HG03045 (cell line): Measurements from ENCODE around the gene DCLK2.

ENCODE experiments used
- ATAC-seq: cut with Tn5 transposase; IDR thresholded peaks from one replicate; pipeline ENCODE4 v1.9.1; 2021; ENCODE audit warnings: mild to moderate bottlenecking, moderate library complexity; ENCODE audit not compliant: unreplicated experiment

The DCLK2 gene

DNA sequence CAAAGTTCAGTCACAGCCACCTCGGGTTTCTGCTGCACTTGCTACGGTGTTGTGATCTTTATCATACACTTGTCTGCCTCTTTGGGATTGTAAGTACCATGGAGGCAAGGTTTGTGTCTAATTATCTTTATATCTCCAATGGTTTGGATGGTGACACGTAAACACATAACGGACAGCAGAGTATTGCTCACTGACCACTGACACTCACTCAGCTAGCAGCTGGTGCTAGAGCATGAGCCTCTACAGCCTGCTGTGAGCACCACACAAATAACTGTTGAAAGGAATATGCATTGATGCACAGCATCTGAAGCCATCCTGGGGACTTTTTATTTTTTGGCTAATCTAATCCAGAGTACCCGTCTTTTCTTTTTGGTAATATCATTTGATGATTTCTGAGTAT is 156.0 kb downstream of the DCLK2 start:
- ATAC-seq = no peak

DNA sequence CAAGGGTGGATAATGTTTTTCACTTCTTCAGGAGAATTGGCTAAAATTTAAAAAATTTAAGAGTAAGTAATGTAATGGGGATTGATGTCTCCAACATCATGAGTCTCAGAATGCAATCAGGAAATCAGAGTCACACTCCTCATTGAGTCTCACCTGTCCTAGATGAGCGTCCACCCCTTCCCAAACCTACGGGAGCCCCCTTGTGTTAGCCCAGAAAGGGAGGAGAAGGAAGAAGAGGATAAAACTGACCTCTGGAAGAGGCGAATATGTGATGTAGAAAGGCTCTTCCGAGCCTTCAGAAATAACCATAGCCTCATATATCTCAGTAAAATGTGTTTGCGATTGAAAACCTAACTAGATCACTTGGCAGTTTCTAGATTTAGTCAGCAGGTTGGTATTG is 157.1 kb downstream of the DCLK2 start:
- ATAC-seq = no peak

DNA sequence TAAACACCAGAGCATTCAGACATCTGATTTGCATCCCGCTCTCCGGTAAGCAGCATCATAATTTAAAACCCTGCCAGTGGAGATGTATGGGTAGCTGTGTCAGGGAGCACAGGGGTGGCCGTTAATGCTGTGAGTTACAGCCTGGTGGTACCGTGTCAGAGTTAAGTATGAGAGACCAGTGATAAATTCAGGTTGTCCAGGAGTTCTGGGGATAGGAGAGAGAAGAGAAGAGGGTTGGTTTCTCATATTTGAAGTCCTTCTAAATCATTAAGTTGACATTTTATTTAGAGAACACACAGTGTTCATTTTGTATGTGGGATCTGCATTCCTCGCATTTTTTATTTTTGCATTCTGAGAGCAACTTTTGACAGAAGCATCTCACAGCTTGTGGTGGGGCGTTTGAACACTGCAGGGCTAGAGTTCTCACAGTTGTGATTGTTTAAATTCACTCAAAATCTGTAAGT is 157.6 kb downstream of the DCLK2 start:
- no peak for ATAC-seq

DNA sequence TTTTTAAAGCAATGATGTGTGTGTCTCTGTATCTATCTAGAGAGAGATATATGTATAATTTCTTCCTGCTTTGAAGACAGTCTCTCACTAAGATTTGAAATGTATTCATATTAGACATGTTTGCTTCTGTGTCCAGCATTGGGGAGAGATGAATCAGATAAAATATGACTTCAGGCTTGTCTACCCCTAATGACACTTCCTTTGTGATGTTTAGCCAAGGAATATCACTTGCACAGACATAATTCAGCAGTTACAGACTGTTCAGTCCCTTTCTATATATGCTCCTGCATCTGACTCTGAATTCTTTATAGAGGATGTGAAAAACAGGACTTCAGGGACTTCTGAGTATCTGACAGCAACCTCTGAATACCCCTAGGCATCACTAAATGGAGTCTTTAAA is 158.4 kb downstream of the DCLK2 start:
- ATAC-seq = no peak

DNA sequence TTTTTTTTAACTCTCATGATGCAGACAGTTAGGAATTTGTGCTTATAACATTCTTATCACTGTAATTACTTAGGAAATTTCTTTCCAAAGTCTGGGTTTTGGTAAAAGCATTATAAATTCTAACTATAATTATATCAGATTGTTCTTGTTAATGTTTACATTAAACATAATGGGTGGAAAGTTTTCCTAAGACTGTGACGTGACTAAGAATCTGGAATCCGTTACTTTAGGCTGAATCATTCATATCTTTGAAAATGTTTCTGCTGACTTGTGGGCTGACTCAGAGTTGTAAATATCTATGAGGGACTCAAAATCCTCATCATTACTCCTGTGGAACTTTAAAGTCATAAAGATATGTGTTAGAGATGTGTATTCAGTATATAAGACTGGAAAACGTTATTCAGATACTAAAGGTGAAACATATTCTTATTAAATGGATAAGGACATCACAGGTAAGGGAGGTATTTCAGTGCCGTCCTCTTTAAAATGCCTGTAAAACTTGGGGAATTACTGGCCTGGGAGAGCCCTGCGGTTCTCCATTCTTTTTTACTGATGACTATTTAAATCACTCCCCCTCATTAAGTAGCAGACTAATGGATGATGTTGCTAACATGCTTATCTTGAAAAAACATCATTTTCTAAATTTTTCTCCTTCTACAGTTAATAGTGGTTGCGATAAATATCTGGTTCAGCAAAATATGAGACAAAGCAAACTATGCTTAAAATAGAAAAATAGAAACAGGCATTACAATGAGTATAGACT is 159.0 kb downstream of the DCLK2 start:
- ATAC-seq = no peak

DNA sequence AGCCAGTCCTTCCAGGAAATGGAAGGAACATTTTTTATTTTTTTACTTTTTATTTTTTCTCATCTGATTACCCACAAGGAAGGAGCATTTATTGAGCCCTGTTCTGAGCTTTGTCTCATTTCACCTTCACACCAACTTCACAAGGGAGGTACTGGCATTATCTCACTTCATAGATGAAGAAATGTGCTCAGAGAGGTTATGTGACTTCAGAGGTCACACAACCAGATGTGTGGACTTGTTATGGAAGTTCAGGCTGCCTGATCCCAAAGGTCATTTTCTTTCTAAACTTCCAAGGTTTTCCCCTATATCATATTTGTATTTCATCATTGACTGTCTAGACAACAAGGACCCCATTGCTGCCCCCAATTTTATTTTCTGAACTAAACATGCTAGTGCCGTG is 160.3 kb downstream of the DCLK2 start:
- ATAC-seq = no peak

DNA sequence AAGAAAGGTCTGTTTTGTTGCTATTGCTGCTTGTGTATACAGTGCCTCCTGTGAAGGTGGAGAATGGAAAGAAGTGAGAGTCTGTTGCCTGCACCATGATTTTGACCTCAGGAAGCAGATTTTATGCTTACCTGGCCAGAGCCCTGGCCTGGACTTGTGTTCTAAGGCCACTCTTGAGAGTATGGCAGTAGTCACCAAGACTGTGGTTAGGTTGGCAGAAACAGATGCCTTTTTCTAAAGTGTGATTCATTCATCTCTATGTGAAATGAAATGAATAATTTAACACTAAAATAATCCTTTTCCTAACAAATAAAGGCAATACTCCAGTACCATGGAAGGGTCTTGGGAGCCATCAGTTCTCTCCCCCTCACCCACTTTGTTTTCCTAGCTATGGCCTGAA is 161.8 kb downstream of the DCLK2 start:
- no peak for ATAC-seq

DNA sequence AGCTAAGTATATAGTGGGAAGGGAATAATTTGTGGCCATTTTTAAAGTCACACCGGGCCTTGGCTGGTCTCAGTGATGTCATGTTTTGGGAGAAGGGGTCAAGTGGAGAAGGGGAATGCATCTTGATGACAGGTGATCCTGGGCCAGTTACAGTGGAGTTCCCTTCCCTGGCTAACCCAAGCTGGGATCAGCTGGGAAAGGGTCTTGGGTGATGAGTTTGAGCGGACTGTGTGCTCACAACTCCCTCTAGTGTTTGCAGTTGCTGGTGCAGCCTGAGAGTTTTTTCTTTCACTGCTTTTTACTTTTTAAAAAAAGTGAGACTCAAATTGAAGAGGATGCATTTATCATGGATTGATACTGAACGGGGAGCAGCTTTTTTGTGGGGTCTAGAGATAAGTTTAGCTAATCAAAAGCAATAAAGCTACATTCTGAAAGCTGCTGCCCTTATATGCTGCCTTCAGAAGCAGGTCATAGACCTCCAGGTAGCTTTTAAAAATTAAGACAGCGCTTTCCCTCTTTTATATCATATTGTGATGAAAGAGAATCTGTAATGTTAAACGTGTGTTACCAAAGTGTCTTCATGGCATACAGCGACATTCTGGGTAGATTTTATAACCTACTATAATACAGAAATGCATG is 164.7 kb downstream of the DCLK2 start:
- ATAC-seq = no peak

DNA sequence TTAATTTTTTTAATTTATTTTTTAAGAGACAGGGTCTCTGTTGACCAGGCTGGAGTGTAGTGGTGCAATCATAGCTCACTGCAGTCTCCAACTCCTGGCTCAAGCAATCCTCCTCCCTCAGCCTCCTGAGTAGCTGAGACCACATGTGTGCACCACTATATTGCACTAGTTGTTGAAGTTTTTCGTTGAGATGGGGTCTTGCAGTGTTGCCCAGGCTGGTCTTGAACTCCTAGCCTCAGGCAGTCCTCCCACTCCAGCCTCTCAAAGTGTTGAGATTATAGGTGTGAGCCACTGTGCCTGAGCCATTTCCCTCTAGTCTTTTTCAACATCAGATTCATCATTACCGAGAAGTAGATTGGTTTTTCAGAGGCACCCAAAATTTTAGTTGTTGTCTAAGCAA is 165.7 kb downstream of the DCLK2 start:
- no peak for ATAC-seq

DNA sequence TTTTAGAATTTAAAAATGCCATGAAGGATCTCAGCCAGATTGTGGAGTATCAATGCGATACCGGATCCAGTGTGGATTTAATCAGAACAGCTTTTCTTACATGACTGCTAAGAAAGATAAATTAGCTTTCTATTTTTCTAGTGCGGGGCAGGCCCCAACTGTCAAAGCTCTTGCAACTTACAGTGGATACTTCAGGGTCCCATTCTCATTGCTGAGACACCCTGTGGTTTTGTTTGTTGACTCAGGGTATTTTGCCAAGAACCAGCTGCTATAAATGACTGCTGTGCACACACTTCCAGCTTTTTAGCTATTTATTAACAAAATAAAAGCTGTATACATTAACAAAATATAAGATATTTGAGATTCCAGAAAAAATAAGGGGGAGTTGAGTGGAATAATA is 166.4 kb downstream of the DCLK2 start:
- no peak for ATAC-seq

DNA sequence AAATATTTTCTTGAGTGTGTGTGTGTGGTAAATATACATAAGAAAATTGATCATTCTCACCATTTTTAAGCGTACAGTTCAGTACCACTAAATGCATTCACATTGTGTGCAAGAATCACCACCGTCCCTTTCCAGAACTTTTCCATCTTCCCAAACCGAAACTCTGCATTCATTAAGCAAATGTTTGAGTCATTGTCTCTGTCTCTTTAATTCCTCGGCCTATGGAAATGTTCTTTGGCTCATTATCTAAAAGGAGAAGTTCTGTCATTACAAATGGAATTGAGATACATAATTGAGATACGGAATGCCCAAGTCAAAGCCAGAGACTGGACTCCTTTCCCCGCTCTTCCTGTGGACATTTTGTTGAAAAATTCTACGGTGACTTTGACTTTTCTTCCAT is 168.9 kb downstream of the DCLK2 start:
- no peak for ATAC-seq

DNA sequence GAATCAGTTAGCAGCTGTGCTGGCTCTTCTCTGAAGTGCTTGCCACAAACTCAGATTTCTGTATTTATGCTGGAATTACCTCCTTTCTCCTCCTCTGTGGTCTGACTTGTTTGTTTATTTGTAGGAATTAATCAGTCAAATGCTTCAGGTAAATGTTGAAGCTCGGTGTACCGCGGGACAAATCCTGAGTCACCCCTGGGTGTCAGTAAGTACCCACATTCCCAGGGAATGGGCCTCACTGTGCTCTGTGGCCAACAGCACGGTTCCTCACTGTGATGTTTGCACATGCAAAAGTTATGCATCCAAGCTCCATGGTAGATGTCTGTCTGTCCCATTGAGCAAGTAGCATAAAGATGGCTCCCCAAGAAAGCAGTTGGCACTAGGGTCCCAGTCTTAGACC is 169.9 kb downstream of the DCLK2 start:
- no peak for ATAC-seq

DNA sequence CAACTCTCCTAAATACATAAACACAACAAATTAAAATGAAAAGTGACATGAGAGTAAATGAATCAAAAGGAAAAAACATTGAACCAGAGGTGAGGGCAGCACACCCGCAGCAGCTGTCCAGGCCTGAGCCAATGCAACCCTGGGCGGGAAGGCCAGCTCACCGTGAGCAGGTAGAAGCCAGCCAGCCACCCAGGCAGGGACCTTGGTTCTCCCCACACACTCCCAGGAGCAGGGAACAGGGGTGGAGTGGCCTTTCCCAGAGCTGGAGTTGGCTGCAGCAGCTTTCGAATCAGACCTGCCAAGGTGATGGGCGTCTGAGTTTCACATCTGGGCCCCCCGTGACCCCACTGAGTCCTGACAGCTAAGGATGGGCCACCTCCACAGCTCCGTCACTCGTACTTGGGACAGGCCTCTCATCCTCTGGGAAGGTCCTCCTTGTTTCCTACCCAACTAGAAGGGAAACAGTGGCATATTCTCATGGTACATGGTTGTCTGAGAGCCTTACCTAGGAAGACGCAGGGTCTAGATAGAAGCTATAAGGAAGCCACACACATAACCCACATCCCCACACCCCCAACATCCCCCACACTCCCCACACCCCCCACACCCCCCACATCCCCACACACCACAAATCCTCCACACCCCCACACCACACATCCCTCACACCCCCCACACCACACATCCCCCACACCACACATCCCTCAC is 172.2 kb downstream of the DCLK2 start:
- ATAC-seq = no peak

DNA sequence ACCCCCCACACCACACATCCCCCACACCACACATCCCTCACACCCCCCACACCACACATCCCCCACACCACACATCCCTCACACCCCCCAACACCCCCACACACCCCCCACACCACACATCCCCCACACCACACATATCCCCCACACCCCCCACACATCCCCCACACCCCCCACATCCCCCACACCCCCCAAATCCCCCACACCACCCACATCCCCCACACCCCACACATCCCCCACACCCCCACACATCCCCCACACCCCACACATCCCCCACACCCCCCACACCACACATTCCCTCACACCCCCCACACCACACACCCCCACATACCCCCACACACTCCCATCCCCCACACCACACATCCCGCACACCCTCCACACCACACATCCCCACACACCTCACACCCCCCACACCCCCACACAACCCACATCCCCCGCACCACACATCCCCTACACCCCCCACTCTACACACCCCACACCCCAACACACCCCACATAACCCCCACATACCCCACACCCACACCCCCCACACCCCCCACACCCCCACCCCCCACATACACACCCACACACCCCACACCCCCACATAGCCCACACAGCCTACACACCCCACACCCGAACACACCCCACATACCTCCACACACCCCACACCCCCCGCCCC is 172.9 kb downstream of the DCLK2 start:
- no peak for ATAC-seq

DNA sequence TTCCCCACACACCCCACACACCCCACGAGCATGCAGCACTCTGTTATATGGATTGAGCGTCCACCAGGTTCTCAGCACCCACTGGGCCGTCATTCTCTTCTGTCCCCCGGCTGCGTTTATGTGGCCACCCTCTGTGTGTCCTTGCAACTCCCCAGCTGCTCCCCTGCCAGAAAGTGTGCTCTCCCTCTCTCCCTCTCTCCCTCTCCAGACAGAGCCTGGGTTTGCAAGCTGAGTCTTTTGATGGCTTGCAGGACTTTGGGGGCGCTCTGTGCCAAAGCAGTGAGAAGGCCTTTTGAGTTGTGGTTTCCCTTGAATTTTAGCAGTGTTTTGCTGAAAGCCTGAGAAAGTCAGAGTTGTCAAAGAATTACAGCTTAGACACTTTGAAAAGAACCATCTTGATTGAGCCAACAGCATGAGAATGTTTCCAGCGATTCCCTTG is 173.5 kb downstream of the DCLK2 start:
- no peak for ATAC-seq

DNA sequence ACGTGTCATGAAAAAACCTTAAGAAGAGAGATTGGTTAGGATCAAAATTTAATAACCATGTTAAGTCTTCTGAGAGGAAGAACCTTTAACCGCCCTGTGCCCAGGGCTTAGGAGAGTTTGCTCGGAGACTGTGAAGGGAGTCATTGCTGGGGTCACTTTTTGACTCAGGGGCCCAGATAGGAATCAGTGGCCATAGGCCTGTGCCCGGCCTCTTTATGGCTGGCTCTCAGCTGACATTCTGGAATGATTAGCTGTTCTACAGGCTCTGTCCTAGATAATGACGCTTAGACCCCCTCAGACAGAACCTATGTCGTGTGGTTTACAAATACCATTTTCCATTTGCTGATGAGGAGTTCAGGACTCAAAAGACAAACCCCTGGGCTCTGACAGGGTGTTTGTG is 174.1 kb downstream of the DCLK2 start:
- no peak for ATAC-seq

DNA sequence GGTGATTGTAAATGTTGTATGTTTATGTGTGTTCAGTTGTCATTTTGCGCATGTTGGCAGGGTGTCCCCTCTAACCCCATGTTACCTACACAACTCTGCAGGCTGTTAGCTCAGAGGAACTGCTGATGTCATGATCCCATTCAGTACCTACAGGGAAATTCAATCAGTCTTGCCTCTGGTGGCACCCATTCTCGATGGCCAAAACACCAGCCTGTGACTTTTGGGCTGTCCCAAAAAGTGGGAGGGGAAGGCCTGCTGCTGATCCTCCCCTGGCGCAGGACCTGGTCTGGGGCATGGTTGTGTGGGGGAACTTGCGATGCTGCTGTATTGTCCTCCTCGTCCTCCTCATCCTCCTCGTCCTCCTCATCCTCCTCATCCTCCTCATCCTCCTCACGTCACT is 174.5 kb downstream of the DCLK2 start:
- no peak for ATAC-seq

DNA sequence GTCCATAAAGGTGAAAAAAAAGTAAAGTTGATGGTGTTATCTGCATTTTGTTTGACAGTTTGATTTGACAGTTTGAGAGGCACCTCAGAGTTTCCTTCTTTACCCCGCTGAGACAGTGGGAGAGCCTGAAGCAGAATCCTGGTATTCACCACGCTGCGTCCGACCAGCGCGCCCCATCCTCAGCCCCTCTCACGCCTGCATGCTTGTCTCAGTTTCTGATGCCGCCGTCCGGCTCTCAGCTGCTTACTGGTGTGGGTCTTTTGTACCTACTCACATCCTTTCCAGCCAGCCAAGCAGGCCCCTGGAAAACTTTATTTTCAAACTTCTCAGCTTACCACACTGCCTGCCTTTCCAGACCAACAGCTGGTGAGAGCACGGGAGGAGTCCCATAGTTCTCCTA is 175.2 kb downstream of the DCLK2 start:
- no peak for ATAC-seq

DNA sequence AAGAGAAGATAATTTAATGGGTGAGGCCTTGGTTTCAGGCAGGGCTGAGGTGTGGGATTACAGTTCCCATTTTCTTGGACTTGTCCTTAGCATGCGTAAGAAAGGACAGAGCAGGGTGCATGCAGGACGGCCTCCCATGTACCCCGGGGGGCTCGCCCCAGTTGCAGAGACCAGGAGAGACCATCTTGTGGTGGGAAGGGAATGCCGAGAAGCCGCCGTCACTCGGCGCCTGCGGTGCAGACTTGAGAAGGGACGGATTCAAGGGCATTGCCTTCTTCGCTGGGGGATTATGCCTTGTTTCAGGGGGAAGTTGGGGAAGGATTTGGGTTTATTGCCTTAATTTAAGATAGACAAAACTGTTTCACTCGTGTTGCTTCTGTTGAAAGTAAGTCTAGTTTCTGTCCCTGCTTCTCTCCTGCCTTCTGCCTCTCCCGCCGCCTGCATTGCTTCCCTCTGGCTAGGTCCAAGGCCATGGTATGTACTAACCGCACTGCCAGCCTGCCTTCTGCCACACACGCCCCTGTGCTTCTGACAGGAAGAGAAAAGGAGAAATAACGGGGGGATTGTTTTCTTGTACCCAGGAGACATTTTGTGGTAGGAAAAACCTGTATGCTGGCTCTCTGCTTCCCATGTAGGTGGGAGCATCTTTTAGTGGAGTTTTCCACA is 175.9 kb downstream of the DCLK2 start:
- no peak for ATAC-seq

DNA sequence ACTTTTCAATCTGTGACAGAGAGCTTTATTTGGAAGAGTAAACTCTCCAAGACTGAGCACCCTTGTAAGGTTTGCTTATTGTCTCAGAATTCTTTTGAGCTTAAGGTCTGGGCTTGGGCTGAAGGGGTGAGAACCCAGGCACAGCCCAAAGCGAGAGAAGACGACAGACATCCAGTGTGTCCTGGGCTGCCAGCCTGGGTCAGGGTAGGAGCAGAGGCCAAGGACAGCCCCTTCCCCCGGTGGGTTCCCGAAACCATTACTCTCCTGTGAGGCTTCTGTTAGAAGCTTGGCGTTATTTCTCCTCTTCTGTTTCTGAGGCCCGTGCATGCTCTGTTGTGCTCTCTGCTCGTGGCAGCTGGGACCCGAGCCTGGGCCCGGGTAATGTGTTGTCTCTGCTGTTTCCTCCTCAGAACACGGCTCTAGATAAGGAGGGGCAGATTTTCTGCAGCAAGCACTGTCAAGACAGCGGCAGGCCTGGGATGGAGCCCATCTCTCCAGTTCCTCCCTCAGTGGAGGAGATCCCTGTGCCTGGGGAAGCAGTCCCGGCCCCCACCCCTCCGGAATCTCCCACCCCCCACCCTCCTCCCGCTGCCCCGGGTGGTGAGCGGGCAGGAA is 177.5 kb downstream of the DCLK2 start:
- no peak for ATAC-seq

DNA sequence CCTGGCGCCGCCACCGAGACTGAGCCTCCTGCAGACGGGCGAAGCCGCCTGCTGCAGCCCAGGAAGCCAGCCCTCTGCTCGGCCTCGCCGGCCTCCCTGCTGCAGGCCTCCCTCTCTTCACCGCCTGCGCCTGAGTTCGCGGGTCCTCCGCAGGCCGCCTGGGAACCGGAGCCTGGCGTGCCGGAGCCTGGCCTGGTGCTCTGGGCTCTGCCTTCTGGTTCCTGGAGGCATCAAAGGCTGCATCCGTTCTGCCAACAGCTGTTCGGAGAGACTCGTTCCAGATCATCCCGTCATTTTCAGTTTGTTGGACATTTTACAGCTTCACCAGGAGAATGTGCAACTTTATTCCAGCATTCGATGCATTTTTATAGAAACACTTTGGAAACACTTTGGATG is 178.0 kb downstream of the DCLK2 start:
- no peak for ATAC-seq
